GM12801 (cell line): ENCODE measurements around the gene LUC7L3.

Source experiments
- TF ChIP-seq, protein P1 (sequence below): IDR thresholded peaks from one replicate; pipeline ENCODE4 v1.5.1; 2011; ENCODE audit warnings: control low read depth; ENCODE audit not compliant: insufficient read length; ENCODE audit errors: extremely low read depth

The LUC7L3 gene

DNA sequence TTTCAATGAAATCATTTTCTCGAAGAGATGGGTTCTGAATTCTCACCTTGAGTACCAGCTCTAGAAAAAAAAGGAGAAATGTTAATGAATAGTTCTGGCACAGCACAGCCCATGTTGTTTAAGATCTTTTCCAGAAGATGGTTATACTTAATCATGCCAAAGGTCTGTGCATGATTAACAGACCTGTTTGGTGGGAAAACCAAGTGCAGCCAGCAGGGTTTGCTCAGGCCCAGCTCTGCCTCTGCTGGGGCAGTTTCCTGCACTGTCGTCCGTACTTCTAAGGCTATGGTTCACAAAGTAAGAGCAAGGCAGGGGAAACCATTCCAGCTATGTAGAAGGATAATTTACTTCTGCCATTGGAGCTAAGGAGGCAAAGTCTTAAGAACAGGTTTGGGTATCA lies 22.3 kb upstream of the LUC7L3 start:
- TF ChIP-seq, protein P1, sequence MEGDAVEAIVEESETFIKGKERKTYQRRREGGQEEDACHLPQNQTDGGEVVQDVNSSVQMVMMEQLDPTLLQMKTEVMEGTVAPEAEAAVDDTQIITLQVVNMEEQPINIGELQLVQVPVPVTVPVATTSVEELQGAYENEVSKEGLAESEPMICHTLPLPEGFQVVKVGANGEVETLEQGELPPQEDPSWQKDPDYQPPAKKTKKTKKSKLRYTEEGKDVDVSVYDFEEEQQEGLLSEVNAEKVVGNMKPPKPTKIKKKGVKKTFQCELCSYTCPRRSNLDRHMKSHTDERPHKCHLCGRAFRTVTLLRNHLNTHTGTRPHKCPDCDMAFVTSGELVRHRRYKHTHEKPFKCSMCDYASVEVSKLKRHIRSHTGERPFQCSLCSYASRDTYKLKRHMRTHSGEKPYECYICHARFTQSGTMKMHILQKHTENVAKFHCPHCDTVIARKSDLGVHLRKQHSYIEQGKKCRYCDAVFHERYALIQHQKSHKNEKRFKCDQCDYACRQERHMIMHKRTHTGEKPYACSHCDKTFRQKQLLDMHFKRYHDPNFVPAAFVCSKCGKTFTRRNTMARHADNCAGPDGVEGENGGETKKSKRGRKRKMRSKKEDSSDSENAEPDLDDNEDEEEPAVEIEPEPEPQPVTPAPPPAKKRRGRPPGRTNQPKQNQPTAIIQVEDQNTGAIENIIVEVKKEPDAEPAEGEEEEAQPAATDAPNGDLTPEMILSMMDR = no peak

DNA sequence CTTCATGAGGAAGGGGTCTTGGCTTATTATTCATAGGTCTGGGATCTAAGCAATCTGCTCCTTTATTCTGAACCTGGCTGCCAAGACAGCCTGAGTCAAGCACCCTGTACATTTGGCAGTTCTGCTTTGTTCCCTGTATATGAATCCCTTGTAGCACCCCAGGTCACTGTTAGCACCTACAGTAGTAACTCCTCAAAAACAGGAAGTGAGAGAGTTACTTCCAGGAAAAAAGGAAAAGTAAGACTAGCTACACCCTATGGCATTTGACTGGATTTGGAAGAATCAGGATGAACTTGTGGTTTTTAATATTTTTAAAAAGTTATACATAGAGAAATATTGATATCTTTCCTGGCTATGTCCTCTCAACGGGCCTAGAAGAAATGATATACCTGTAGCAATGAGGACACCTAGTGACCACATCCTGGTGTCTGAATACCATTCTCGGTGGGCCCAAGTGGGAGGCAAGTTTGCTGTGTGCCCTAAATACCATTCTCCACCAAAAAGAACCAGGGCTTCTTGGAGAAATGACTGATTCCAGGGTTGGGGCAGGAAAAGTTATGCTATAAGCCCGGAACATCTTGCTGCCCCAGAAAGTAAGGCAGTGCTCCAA lies 21.6 kb upstream of the LUC7L3 start:
- TF ChIP-seq, protein P1 = no peak

DNA sequence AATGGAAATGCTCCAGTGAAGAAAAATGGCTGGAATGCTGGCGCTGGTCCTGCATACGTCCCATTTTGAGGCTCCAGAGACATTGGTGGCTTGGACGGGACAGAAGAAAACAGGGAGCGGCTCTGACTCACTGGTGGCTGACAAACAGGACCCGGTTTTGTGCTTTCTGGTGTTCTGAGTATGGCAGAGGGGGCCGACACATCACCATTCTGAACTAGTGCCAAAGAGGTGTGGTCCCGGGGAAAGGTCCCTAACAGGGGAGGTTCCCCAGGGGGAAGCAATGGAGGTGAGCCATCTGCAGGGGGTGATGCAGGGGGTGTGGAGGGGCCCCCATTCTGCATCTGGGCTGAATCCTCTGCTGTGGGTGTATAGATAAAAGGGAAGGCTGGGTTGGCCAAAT lies 20.0 kb upstream of the LUC7L3 start:
- TF ChIP-seq, protein P1 = no peak

DNA sequence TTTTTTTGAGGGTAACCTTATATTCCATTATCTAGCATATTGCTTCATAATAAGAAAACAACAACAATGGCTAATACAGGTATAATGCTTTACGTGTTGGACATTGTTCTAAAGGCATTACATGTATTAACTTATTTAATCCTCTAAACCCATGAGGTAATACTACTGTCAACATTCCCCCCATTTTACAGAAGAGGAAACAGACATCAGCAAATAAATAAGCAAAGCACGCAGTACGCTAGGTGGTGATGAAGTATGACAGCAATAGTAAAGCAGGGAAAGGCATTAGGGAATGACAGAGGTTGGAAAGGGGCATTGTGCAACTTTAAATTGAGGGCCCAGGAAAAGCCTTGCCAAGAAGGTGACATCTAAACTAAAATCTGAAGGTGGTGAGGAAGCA lies 16.2 kb upstream of the LUC7L3 start:
- TF ChIP-seq, protein P1 = no peak

DNA sequence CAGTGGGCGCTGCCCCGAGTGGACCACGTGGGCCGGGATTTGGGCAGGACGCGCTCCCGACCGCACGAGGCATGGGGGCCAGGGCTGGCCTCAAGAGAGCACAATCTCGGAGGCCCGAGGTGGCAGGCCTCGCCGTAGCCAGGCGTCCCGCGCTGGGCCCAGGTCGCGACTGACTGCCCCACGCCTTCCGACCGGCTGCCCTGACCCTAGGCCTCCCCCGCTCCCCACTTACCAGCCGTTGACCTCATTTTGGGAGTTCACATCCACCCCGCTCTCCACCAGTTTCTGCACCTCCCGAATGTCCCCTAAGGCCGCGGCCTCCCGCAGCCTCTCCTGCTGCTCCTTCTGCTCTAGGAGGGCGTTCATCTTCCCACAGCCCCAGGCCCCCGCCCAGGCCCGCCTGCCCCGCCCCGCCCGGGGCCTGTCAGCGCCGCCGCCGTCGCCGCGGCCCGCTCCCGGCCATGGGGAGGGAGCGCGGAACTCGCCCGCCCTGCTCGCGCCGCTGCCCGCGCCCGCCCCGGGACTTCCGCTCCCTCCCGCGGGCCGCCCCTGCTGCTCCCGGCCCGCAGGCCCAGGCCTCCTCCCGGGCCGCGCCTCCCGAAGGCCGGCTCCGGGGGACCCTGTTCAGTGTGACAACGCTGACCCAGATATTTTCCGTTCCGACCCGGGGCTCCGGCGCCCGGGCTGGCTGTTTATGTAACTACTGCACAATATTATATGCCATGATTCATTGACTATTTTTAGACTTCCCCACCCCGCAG lies 11.9 kb upstream of the LUC7L3 start, which contains the start of gene ANKRD40:
Gene ANKRD40 (minus strand): TSS at position 626 of the 761 bp plus-strand sequence. CDS start 260 bp downstream, at position 366.
- TF ChIP-seq, protein P1 = no peak

DNA sequence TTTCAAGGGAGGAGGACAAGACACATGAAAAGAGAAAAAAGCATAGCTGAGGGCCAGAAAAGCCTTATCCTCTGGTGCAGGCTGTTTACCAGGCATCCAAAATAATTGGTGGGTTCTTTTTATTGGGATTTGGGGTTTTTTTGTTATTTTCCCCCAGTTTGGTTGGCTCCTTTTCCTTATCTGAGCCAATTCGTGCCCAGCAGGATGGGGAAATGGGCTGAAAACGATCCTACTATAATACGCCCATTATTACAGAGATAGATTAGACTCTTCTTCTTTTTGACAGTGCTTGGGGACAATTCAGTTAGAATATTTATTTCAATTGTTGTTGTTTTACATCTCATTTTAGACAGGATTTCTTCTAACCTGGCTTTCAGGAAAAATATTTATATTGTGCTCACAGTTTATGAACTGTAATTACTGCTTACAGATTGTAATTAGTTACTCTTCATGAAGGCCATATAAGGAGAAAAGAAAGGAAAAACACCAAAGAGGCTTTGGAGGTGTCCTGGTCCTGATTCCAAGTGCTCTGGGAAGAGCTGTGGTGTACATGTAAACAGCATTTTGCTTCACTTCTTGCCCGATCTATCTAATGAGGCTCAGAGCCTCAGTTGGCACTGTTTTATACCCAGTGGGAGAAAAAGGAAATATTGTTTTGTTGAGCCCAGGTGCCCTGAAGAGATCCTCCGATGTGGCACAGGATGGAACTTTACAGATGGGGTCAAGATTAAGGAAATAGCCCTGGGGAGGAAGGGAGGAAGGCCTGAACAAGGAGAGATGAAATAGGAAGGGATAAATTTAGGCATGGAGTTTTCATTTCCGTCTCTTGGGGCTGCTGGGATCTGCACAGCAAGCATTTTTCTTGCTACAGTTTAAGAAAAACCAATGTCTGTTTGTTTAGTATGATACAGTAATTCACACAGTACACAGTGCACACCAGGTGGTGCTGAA lies 11.1 kb upstream of the LUC7L3 start:
- TF ChIP-seq, protein P1 = no peak

DNA sequence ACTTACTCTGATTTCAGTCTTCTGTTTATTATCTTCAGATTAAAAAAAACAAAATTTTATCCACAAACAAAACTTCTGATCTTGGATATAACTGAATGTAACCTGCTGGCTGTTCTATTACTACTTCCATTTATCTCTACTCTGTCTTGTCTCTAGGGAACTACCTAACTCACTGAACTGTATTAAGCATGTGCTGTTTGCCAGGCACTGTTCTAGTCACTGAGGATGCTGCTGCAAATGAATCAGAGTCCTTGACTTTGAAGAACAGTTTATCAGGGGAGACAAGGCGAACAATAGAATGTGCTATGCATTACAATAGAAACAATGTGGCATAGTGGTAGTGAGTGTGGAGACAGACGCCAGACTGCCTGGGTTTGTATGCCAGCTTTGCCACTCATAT lies 9.4 kb upstream of the LUC7L3 start:
- TF ChIP-seq, protein P1 = no peak
